ENCODE measurements around the gene ATRX.

- TF ChIP-seq CTCF (IDR thresholded peaks at IDR 0.05) (no peak), POLR2A (IDR thresholded peaks at IDR 0.05) (no peak)
Observed at GRCh38 chrX:77502951-77503525, 283.0 kb downstream of the ATRX start.

All from esophagus squamous epithelium (tissue), 4 donors.